ENCODE results near the gene GULP1.

DNA sequence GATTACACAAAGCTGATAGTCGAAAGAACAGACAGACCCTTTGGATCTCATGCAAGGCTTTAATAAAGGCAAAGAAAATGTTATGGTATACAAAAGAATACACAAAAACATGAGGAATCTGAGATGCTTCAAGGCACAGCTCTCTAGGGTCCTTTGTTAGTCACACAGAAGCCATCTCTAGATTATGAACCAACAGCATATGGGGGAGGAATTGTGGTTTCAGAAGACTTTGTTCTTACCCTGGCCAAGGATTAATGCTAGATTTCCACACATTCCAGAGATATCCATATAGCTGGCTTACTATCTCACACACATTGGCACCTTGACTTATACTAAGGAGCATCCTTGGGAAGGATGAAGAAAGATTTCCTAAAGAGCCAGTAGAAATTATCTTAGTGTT, 206.1 kb downstream of the GULP1 start:
- TF ChIP-seq, protein P1, sequence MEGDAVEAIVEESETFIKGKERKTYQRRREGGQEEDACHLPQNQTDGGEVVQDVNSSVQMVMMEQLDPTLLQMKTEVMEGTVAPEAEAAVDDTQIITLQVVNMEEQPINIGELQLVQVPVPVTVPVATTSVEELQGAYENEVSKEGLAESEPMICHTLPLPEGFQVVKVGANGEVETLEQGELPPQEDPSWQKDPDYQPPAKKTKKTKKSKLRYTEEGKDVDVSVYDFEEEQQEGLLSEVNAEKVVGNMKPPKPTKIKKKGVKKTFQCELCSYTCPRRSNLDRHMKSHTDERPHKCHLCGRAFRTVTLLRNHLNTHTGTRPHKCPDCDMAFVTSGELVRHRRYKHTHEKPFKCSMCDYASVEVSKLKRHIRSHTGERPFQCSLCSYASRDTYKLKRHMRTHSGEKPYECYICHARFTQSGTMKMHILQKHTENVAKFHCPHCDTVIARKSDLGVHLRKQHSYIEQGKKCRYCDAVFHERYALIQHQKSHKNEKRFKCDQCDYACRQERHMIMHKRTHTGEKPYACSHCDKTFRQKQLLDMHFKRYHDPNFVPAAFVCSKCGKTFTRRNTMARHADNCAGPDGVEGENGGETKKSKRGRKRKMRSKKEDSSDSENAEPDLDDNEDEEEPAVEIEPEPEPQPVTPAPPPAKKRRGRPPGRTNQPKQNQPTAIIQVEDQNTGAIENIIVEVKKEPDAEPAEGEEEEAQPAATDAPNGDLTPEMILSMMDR (CRISPR knock-in tag; IDR thresholded peaks at IDR 0.05): no peak
- TF ChIP-seq ZNF12 (CRISPR knock-in tag; IDR thresholded peaks at IDR 0.05) (no peak), RFX5 (IDR thresholded peaks at IDR 0.05; ENCODE audit: low read depth, low read length) (no peak), FOXM1 (CRISPR knock-in tag; IDR thresholded peaks at IDR 0.05) (no peak)
- TF ChIP-seq, protein P2, sequence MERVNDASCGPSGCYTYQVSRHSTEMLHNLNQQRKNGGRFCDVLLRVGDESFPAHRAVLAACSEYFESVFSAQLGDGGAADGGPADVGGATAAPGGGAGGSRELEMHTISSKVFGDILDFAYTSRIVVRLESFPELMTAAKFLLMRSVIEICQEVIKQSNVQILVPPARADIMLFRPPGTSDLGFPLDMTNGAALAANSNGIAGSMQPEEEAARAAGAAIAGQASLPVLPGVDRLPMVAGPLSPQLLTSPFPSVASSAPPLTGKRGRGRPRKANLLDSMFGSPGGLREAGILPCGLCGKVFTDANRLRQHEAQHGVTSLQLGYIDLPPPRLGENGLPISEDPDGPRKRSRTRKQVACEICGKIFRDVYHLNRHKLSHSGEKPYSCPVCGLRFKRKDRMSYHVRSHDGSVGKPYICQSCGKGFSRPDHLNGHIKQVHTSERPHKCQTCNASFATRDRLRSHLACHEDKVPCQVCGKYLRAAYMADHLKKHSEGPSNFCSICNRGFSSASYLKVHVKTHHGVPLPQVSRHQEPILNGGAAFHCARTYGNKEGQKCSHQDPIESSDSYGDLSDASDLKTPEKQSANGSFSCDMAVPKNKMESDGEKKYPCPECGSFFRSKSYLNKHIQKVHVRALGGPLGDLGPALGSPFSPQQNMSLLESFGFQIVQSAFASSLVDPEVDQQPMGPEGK (CRISPR knock-in tag; IDR thresholded peaks at IDR 0.05): no peak
- TF ChIP-seq, protein P3, sequence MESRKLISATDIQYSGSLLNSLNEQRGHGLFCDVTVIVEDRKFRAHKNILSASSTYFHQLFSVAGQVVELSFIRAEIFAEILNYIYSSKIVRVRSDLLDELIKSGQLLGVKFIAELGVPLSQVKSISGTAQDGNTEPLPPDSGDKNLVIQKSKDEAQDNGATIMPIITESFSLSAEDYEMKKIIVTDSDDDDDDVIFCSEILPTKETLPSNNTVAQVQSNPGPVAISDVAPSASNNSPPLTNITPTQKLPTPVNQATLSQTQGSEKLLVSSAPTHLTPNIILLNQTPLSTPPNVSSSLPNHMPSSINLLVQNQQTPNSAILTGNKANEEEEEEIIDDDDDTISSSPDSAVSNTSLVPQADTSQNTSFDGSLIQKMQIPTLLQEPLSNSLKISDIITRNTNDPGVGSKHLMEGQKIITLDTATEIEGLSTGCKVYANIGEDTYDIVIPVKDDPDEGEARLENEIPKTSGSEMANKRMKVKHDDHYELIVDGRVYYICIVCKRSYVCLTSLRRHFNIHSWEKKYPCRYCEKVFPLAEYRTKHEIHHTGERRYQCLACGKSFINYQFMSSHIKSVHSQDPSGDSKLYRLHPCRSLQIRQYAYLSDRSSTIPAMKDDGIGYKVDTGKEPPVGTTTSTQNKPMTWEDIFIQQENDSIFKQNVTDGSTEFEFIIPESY (CRISPR knock-in tag; IDR thresholded peaks at IDR 0.05): no peak

Measured in HepG2 (cell line).